ENCODE measurements around the gene C4orf36. TPM values are rescaled to one million over a fixed set of nuclear protein-coding genes. Genes with fewer than 3 reads are reported as not detected.

The C4orf36 gene
- total RNA-seq, 1 donor from 2014 or later = not detected

GRCh38 chr4:86916392-86916791, 24.2 kb upstream of the C4orf36 start:
- Mint-ChIP-seq H3K36me3 (ENCODE audit: unreplicated experiment) (no peaks in the 10 kb centered on the region), H3K27me3 (ENCODE audit: unreplicated experiment) (peaks cover 2% of the 10 kb centered on the region), H3K9me3 (ENCODE audit: unreplicated experiment) (no peaks in the 10 kb centered on the region), H3K4me1 (ENCODE audit: low read depth, unreplicated experiment) (no peaks in the 10 kb centered on the region), H3K27ac (ENCODE audit: unreplicated experiment) (no peak overlapping the region), H3K4me3 (ENCODE audit: unreplicated experiment) (no peak overlapping the region)
- DNase-seq = no peak
- TF ChIP-seq CTCF (IDR thresholded peaks at IDR 0.05; ENCODE audit: partially characterized antibody, unreplicated experiment) = no peak

GRCh38 chr4:86910820-86911684, 18.8 kb upstream of the C4orf36 start:
- Mint-ChIP-seq H3K27me3 (ENCODE audit: unreplicated experiment) (peaks cover 2% of the 10 kb centered on the region), H3K4me3 (ENCODE audit: unreplicated experiment) (no peak overlapping the region), H3K36me3 (ENCODE audit: unreplicated experiment) (no peaks in the 10 kb centered on the region), H3K4me1 (ENCODE audit: low read depth, unreplicated experiment) (no peaks in the 10 kb centered on the region), H3K27ac (ENCODE audit: unreplicated experiment) (no peak overlapping the region), H3K9me3 (ENCODE audit: unreplicated experiment) (no peaks in the 10 kb centered on the region)
- TF ChIP-seq CTCF (IDR thresholded peaks at IDR 0.05; ENCODE audit: partially characterized antibody, unreplicated experiment) = no peak
- no peak for DNase-seq

GRCh38 chr4:86910369-86910768, 18.1 kb upstream of the C4orf36 start:
- no peaks in the 10 kb centered on the region for H3K9me3 Mint-ChIP-seq (ENCODE audit: unreplicated experiment)
- no peak for DNase-seq
- no peaks in the 10 kb centered on the region for H3K36me3 Mint-ChIP-seq (ENCODE audit: unreplicated experiment)
- no peak for TF ChIP-seq CTCF (IDR thresholded peaks at IDR 0.05; ENCODE audit: partially characterized antibody, unreplicated experiment)
- no peak overlapping the region for H3K27ac Mint-ChIP-seq (ENCODE audit: unreplicated experiment)
- H3K27me3 Mint-ChIP-seq (ENCODE audit: unreplicated experiment) = peaks cover 2% of the 10 kb centered on the region
- H3K4me1 Mint-ChIP-seq (ENCODE audit: low read depth, unreplicated experiment) = no peaks in the 10 kb centered on the region
- no peak overlapping the region for H3K4me3 Mint-ChIP-seq (ENCODE audit: unreplicated experiment)

GRCh38 chr4:86909546-86910295, 17.5 kb upstream of the C4orf36 start:
- peaks cover 2% of the 10 kb centered on the region for H3K27me3 Mint-ChIP-seq (ENCODE audit: unreplicated experiment)
- no peak for TF ChIP-seq CTCF (IDR thresholded peaks at IDR 0.05; ENCODE audit: partially characterized antibody, unreplicated experiment)
- H3K27ac Mint-ChIP-seq (ENCODE audit: unreplicated experiment) = no peak overlapping the region
- H3K4me3 Mint-ChIP-seq (ENCODE audit: unreplicated experiment) = no peak overlapping the region
- H3K36me3 Mint-ChIP-seq (ENCODE audit: unreplicated experiment) = no peaks in the 10 kb centered on the region
- DNase-seq = no peak
- no peaks in the 10 kb centered on the region for H3K9me3 Mint-ChIP-seq (ENCODE audit: unreplicated experiment)
- H3K4me1 Mint-ChIP-seq (ENCODE audit: low read depth, unreplicated experiment) = no peaks in the 10 kb centered on the region

- H3K27me3 Mint-ChIP-seq (ENCODE audit: unreplicated experiment) = no peaks in the 10 kb centered on the region
- no peak overlapping the region for H3K4me3 Mint-ChIP-seq (ENCODE audit: unreplicated experiment)
- H3K9me3 Mint-ChIP-seq (ENCODE audit: unreplicated experiment) = peaks cover 2% of the 10 kb centered on the region
- no peak for TF ChIP-seq CTCF (IDR thresholded peaks at IDR 0.05; ENCODE audit: partially characterized antibody, unreplicated experiment)
- no peak for DNase-seq
- H3K36me3 Mint-ChIP-seq (ENCODE audit: unreplicated experiment) = no peaks in the 10 kb centered on the region
- no peak overlapping the region for H3K27ac Mint-ChIP-seq (ENCODE audit: unreplicated experiment)
- no peaks in the 10 kb centered on the region for H3K4me1 Mint-ChIP-seq (ENCODE audit: low read depth, unreplicated experiment)
Observed at GRCh38 chr4:86908251-86908657, 16.0 kb upstream of the C4orf36 start.
